Chondrocyte (in vitro differentiated cells): Measurements from ENCODE around the gene CCNDBP1. TPM values are rescaled to one million over a fixed set of nuclear protein-coding genes. Genes with fewer than 3 reads are reported as not detected.
A peak's percentile ranks its signal among the peaks of the same experiment; 100 is the strongest.

Experiments used
- DNase-seq: peaks from one replicate; pipeline ENCODE4 v3.0.0; 2021; ENCODE audit warnings: mixed read lengths, low spot score
- H3K27ac Mint-ChIP-seq: one replicate; pipeline ENCODE4 v1.8.0; 2021; ENCODE audit warnings: mild to moderate bottlenecking, moderate library complexity, mixed read lengths; ENCODE audit not compliant: unreplicated experiment
- H3K27me3 Mint-ChIP-seq: 2 replicates; pipeline ENCODE4 v1.8.0; 2021; ENCODE audit warnings: low read depth, mixed read lengths
- H3K36me3 Mint-ChIP-seq: 2 replicates; pipeline ENCODE4 v1.8.0; 2021; ENCODE audit warnings: low read depth, mixed read lengths
- H3K4me1 Mint-ChIP-seq: 2 replicates; pipeline ENCODE4 v1.8.0; 2021; ENCODE audit warnings: low read depth, mild to moderate bottlenecking, mixed read lengths
- H3K4me3 Mint-ChIP-seq: one replicate; pipeline ENCODE4 v1.8.0; 2021; ENCODE audit warnings: mild to moderate bottlenecking, moderate library complexity, mixed read lengths; ENCODE audit not compliant: unreplicated experiment
- H3K9me3 Mint-ChIP-seq: 2 replicates; pipeline ENCODE4 v1.8.0; 2021; ENCODE audit warnings: low read depth, mixed read lengths
- long read RNA-seq: library from polyadenylated mRNA; stranded (forward); transcript quantifications from one replicate; pipeline ENCODE4 v2.0.0, GENCODE V29; 2021
- total RNA-seq: library from RNA; stranded (reverse); gene quantifications from 3 replicates; pipeline ENCODE4 v1.2.1, GENCODE V29; 2021
- TF ChIP-seq, protein P1 (sequence below): fragments of 200-600 bp; sonication (generic); IDR thresholded peaks from 2 replicates; pipeline ENCODE4 v1.5.0; 2021; ENCODE audit warnings: antibody characterized with exemption, mild to moderate bottlenecking, moderate library complexity

The CCNDBP1 gene, protein sequence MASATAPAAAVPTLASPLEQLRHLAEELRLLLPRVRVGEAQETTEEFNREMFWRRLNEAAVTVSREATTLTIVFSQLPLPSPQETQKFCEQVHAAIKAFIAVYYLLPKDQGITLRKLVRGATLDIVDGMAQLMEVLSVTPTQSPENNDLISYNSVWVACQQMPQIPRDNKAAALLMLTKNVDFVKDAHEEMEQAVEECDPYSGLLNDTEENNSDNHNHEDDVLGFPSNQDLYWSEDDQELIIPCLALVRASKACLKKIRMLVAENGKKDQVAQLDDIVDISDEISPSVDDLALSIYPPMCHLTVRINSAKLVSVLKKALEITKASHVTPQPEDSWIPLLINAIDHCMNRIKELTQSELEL
- 31.2 to 40.1 TPM (median 37.9 TPM) in 3 replicates for total RNA-seq
- long read RNA-seq, transcript CCNDBP1-201 (11 exons, 3,660 nt) = major isoform, 68 of 77 reads
- long read RNA-seq, partial matches to known transcripts = 6 of 77 reads
- long read RNA-seq, other reads (novel, unspliced or antisense) = 2 of 77 reads

GRCh38 chr15:43185157-43186002 lies at the start of gene CCNDBP1:
Gene CCNDBP1, plus strand, starts transcription at chr15:43185403. Its CDS starts 96 bp downstream, at chr15:43185499.
- TF ChIP-seq, protein P1, sequence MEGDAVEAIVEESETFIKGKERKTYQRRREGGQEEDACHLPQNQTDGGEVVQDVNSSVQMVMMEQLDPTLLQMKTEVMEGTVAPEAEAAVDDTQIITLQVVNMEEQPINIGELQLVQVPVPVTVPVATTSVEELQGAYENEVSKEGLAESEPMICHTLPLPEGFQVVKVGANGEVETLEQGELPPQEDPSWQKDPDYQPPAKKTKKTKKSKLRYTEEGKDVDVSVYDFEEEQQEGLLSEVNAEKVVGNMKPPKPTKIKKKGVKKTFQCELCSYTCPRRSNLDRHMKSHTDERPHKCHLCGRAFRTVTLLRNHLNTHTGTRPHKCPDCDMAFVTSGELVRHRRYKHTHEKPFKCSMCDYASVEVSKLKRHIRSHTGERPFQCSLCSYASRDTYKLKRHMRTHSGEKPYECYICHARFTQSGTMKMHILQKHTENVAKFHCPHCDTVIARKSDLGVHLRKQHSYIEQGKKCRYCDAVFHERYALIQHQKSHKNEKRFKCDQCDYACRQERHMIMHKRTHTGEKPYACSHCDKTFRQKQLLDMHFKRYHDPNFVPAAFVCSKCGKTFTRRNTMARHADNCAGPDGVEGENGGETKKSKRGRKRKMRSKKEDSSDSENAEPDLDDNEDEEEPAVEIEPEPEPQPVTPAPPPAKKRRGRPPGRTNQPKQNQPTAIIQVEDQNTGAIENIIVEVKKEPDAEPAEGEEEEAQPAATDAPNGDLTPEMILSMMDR = peak; percentile 81
- DNase-seq = no peak
- peak within 1 kb of the TSS; percentile 78 for H3K27ac Mint-ChIP-seq
- no peaks in the 10 kb centered on the region for H3K27me3 Mint-ChIP-seq
- peaks cover 9% of the 10 kb centered on the region for H3K36me3 Mint-ChIP-seq
- H3K4me3 Mint-ChIP-seq = peak within 1 kb of the TSS; percentile 93
- H3K4me1 Mint-ChIP-seq = peaks cover 24% of the 10 kb centered on the region
- no peaks in the 10 kb centered on the region for H3K9me3 Mint-ChIP-seq

DNA sequence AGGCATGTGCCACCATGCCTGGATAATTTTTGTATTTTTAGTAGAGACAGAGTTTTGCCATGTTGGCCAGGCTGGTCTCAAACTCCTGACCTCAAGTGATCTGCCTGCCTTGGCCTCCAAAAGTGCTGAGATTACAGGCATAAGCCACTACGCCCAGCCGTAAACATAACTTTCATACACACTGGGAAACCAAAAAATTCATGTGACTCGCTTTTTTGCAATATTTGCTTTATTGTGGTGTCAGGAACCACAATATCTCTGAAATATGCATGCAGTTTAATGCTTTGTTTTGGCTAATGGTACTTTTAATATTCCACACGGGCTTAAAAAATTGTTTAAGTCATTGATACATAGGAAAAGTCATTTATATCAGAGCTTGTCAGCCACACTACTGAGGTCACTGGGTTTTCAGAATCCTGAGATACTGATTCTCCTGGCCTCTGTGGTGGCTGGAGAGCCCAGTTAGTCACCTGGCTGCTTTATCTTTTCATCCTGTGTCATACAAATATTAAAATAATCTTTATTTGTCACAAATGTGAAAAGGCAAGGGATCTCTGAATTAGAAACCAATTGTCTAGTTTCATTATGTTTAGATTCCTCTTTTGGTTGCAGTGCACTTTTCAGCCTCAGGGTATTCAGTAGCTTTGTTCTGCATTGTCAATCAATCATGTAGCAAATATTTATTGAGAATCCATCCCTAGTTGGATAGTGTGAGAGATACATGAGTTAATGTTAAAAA lies 41.8 kb upstream of the CCNDBP1 start:
- no peak overlapping the region for H3K27ac Mint-ChIP-seq
- no peaks in the 10 kb centered on the region for H3K27me3 Mint-ChIP-seq
- no peaks in the 10 kb centered on the region for H3K4me1 Mint-ChIP-seq
- no peak for DNase-seq
- H3K4me3 Mint-ChIP-seq = no peak overlapping the region
- TF ChIP-seq, protein P1 = no peak
- H3K9me3 Mint-ChIP-seq = no peaks in the 10 kb centered on the region
- H3K36me3 Mint-ChIP-seq = peaks cover 26% of the 10 kb centered on the region

DNA sequence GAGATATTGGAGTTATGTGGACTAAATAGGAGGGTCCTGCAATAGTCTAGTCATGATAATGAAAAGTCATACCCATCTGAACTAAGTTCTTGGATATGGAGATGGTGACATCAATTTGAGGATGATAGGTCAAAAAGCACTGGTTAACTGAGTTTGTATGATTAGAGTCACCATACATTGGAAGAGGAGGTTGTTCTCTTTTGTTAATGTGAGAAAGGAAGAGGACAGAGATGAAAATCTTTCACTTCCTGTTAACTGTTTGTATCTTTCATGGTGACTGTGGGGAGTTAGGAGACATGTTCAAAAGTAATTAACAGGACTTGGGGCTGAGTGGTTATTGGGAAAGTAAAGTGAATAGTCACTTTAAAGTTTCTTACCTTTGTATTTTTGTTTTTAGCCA lies 40.7 kb upstream of the CCNDBP1 start:
- Mint-ChIP-seq H3K9me3 (no peaks in the 10 kb centered on the region), H3K27ac (no peak overlapping the region), H3K4me1 (no peaks in the 10 kb centered on the region), H3K36me3 (peaks cover 20% of the 10 kb centered on the region), H3K27me3 (no peaks in the 10 kb centered on the region), H3K4me3 (no peak overlapping the region)
- no peak for DNase-seq
- TF ChIP-seq, protein P1 = no peak

- Mint-ChIP-seq H3K27ac (no peak overlapping the region), H3K9me3 (no peaks in the 10 kb centered on the region), H3K27me3 (no peaks in the 10 kb centered on the region), H3K4me1 (peaks cover 5% of the 10 kb centered on the region), H3K4me3 (no peak overlapping the region), H3K36me3 (peaks cover 7% of the 10 kb centered on the region)
- DNase-seq = no peak
- TF ChIP-seq, protein P1 = no peak
Observed at GRCh38 chr15:43146184-43146583, 39.0 kb upstream of the CCNDBP1 start.
